Activated T-helper 1 cell treated with Interleukin-2 at 50 U/mL for 16 hours (primary cell): ENCODE results near the gene PTPRS.

Source experiments
- DNase-seq: peaks from one replicate; pipeline ENCODE4 v3.0.0-alpha.2; 2020; ENCODE audit warnings: low read depth

PTPRS gene

DNA sequence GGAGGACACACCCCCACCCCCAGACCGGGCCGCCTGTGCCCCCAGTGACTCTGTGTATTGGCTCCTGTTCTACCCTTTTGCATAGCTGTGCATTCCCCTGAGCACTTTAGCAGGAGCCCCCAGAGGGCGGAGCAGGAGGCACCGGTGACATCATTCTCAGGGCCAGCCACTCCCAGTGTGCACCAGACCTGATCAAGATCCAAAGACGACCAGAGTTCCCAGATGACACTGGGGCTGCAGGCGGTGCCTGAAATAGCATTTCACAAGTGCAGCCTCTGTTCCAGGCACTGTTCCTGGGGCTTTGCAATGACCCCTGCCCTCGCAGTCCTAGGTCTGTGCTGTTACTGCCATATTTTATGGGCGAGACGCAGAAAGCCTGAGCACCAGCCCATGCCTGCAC lies 14.5 kb upstream of the PTPRS start:
- DNase-seq: no peak

DNA sequence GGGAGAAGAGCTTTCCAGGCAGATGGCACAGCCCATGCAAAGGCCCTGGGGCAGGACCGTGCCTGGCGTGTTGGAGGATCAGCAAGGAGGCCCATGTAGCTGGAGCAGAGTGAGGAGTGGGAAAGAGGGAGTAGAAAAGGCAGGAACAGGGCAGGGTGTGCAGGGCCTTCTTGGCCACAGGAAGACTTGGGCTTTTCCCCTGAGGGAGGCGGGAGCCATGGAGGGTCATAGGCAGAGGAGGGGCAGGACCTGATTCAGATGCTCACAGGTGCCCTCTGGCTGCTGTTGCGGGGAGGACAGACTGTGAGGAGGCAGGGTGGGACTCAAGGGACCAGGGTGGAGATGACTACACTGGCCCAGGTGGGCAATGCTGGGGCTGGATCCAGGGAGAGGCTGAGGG lies 13.8 kb upstream of the PTPRS start:
- no peak for DNase-seq

DNA sequence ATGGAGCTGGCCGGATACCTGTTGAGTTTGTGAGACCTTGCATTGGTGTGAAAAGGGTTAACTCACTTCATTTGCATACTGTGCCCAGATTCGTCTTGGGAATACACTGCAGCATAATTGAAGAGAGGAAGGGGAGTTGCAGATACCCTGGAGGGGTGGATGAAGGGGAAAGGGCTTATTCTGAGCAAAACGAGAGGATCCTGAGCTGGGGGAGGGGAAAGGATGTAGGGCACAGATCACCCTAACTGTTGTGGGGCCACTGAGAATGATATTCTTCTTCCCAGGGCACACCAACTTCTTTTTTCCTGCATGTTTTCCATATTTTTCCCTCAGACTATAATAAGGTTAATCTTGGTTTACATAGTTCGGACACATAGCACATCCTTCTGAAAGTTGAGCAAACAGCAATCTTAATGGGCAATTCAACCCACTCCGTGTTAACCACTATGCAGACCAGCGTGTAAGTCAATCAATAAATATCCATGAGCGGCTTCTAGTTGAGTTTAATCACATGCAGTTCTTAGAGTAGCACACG lies 11.7 kb upstream of the PTPRS start:
- DNase-seq: no peak

DNA sequence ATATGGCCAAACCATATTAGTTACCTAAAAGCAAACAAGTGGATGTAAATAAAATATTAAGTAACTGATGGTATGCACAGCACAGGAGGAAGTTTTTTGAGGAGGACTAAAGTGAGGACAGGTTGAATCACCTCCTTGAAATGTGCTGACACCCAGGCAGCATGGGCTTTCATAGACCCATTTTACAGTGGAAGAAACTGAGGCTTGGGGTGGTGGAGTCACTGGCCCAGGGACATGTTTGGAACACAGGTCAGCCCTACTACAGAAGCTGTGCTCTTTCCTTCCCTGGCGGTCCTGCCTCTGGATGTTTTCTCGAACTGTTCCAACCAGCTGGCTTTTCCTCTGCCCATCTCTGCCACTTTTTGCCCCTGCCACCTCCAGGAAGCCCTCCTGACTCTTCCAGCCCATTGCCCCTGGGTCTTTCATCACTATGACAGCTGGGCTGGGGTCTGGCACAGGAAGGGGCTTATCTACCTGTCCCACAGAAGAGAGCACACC lies 11.2 kb upstream of the PTPRS start:
- DNase-seq: no peak

DNA sequence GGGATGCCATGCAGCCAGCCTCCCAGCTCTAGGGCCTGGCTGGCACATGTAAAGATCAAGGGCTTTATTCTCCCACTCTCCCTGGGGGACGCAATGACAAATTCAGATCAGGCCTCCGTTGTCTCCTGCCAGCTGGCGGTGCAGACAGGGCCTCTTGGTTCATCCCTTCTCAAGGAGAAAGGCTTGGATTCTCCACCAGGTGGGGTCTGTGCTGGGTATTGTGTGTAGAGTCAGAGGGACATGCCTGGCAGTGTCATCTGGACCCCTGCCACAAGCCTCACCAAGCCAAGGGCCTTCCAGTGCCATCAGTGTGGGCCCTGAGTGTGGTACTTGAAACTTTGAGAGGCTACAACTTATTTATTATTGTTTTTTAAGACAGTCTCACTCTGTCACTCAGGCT lies 8.4 kb upstream of the PTPRS start:
- DNase-seq: no peak

DNA sequence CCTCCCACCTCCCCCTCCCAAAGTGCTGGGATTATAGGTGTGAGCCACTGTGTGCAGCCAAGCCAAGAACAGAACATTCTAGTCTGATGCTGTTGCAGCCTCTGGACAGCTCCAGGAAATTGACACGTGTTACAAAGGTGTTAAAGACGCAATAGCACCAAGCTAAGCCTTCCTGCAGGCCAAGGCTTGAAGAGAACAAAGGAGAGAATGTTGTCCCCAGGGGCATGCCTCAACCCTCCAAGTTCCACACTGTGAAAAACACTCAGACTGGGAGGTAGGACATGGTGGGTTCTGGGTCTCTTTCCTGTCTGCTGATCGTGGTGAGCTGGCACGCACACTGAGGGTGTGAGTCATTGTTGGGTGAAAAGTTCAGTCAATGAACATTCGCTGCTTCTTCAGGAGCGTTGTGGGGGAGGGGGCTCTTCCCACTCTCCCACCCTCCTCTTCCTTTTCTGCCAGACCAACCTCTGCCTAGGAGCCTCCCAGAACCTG lies 5.3 kb upstream of the PTPRS start:
- DNase-seq: no peak

DNA sequence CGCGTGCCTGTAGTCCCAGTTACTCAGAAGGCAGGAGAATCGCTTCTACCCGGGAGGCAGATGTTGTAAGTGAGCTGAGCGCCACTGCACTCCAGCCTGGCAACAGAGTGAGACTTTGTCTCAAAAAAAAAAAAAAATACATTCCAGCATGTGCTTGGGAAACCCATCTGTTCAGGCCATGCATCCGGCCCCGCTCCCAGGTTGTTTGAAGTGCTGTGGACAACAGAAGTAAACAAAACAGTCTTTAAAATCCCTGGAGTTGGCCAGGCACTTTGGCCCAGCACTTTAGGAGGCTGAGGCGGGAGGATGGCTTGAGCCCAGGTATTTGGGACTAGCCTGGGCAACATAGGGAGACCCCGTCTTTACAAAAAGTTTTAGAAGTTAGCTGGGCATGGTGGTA lies 3.2 kb upstream of the PTPRS start:
- DNase-seq: no peak

DNA sequence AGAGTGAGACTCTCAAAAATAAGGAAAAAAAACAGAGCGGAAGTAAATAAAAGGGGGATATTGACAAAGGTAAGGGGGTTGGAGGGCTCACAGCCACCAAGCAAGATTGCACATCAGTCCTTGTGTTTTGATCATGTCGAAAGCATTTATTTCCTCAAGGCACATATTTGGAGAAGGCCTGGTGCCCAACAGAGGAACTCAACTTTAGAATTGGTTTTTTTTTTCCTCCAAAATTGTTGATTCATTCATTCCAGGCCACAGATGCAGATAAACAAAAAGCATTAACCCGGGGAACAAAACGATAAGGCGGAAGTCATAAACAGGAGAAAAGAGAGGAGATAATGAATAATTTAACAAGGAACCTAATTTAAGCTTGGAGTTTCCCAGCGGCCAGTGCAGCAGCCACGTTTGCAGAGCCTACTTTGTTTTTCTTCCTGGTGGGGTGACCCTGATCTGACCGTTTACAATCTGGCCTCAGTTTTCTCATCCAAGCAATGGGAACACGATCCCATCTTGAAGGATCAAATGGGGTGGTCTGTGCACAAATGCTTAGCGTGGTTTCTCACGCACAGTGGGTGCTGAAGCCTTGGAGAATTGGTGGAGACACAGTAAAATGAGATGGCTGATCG lies 2.1 kb upstream of the PTPRS start:
- no peak for DNase-seq

DNA sequence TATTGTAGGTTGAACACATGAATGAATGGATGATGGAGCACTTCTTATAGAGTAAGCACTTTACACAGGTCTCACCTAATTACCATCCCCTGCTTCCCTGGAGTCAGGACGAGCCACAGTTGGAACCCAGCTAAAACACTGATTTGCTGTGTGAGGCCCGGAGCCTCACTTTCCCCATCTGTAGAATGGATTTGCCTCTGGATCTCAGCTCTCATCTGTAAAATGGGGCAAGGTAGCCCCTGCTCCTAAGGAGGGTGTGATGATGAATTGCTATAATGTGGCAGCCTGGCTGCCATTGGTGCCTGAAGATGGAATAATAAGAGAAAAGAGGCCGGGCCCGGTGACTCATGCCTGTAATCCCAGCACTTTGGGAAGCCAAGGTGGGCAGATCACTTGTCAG lies 1.4 kb upstream of the PTPRS start:
- DNase-seq: no peak

DNA sequence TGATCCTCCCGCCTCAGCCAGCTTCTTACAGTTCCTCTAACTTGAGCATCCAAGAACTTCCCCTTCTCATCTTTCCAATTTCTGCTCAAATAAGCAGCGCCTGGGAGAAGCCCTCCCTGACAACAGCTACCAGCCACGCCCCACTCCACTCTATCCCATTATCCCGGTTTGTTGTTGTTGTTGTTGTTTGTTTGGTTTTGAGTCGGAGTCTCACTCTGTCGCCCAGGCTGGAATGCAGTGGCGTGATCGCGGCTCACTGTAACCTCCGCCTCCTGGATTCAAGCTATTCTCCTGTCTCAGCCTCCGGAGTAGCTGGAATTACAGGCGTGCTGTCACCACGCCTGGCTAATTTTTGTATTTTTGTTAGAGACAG lies 822 bp upstream of the PTPRS start:
- no peak for DNase-seq

DNA sequence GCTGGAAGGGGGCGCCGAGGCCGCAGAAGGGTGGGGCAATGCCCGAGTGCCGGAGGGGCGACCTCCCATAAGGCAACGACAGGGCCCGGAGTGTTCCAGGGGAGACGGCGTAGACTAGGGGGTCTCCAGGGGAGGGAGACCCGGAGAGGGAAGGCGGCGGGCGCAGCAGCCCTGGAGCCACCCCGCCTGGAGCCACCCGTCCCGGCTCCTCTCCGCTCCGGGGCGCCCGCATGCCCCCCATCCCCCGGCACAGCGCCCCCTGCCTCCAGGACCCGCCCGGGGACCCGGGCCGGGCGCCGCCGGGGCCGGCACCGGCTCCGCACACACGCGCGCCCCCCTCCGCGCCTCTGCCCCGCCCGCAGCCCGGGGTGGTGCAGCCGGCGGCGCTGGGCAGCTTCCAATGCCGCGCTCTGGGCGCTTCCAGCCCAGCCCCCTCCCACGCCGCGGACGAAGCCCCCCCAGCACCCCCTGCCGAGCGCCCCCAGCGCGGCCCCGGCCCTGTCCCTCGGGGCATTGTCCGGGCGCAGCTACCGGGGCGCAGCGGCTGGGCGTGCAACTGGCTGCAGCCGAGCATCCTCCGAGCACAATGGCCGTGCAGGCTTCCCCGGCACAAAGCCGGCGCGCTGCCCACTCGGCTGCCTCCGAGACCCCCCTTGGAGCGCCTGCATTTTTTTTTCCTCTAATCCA lies 519 bp downstream of the PTPRS start:
- DNase-seq: no peak

DNA sequence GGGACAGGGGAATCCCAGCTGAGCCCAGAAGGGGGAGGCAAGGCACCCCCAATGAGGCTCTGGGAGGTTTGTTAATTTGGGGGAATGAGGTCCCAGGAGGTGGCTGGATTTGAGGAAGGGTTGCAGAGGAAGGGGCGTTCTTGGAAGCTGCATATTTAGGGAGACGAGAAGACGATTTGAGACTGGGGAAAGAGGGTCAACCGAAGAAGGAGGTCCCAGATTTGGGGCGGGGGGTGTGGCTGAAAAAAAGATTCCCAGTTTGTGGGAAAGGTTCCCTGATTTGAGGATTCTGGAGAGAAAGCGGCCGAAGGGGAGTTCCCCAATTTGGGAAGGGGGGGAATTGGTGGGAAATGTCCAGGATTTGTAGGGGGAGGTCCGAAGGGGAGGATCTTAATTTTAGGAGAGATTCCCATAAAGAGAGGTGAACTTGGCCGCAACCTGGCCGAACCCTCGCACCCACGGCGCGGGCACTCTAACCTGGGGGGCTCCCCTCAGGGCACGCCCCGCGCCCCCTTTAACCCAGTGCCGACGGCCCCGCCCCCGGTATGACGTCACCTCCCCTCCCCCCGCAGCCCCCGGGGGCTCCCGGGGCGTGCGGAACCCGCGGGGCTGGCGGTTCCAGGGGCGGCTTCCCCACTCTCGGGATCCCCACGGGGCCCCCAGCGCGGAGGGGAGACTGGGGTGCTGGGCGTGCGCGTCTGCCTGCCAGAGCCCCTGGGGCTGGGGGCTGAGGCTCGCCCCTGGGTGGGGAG lies 1.2 kb downstream of the PTPRS start:
- no peak for DNase-seq

DNA sequence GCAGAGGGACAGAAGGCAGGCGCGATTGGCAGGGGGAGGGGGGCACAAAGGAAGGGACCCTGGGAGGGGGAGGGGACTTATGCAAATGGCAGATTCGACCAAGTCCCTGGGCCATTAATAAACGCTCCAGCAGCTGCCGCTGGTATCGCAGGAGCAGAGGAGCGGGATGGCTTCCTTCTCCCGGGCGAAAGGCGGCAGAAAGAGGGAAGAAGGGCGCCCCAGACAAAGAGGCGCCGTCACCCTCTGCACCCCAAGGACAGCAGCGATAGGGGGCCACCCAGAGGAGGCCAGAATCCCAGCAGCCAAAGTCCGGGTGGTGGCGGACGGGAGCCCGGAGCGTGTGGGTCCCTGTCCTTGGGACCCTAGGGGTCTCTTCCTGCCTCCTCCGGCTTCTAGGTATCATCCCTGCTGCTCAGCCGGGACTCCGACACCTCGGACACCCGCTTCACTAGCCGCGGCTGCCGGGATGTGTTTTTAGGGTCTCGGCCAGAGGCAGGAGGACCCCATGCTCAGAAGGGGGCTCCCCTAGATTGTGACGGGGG lies 1.9 kb downstream of the PTPRS start:
- DNase-seq: no peak

DNA sequence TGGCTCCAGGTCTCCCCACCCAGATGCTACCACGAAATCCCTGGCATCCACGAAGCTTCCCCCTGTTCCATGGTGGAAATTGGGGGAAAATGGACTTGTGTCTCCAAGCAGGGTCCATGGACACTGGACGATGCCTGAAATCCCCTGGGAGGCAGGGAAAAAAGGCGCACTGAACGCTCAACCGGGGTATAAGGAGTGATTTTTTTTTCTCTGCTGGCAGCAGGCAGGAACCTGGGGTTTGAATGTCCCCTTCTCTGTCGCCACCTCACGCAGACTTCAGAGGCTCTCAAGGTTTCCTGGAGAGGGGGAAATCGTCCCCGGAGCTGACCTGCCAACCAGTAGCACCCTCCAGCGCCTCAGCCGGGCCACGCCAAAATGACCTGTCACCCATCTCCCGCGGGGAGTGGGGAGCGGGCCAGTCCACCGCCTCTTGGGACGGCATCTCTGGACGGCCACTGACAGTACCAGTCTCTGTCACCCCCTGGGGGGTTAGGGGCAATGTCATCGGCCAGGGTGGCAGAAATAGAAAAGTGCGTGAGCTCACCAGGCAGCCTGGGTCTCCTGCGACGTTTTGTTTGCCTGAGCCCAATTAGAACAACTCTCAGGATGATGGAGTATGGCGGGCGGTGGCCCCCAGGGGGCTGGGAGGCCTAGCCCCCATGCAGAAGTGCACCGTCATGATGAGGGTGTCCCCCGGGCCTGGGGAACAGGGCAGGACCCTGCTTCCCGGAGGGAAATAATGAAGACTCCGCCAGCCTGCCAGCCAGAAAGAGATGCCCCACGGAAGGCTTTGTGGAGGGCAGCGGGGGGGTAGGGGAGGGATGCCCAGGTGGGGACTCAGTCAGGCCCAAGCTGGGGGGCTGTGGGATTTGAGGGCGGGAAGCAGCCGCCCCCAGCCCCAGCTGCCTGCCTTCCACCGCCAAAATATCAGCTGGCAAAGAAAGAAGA lies 2.6 kb downstream of the PTPRS start:
- DNase-seq: no peak

DNA sequence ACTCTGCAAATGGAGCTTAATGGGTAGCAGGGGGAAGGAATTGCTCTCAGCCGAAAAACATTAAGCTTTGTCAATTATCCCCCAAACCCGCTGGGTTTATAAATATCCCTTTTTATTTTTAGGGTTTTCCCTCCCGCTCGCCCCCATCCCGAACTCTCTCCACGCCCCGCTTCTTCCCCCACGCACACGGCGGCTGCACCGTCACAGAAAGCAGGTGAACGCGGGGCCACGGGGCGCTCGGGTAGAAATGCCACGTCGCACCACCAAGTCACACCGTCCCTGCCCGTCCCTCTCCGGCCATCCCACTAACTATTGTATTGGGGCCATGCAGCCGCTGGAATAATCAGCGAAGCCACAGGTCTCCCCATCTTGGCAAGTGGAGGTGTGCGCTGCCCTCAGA lies 3.5 kb downstream of the PTPRS start:
- no peak for DNase-seq

DNA sequence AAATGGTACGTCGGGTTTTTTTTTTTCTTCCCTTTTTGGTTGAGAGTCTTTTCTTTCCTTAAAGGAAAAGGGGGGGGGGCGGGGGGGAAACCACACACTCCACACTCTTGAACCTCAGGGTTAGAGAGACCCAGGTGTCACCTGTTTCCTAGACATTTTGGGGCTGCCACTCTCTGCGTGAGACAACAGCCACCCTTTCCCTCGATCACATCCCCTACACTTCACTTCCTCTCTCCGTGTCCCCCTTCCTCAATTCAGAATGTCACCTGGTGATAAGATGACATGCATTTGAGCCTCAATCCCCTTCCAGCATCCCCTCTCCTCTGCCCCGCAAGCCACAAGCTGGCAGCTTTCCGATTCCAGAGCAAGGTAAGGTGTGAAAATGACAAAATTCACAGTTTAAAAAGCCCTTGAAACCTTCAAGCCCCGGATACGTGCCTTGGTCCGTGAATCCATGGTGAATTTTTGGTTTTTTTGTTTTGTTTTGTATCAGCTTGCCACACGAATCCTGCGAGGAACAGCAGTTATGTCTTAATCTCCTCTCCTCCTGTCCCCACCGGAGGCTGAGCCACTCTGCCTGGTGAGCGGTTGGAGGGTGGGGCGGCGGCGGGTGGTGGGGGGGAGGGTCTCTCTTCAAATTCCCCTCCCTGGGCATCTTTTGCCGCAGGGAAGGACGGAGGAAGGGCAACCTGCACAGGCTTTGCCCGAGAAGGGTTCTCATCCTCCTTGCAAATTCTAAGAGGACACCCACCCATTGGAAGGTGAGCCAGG lies 4.2 kb downstream of the PTPRS start:
- DNase-seq: no peak

DNA sequence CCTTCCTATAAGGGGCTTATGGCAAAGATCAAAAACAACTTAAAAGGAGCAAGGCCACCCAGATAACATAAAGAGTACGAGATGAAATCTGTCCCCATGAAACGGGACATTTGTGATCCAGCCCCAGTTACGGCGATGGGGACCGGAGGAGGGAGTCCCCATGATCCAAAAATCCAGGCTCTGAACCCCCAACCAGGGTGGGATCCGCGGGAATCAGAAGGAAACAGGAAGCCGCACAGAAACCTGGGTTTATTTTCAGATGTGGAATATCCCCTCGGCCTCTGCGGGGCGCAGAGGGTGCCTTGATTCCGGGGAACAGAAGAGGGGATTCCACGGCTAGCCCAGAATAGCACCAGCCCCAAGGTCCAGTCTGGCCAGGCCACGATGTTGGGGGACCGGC lies 5.0 kb downstream of the PTPRS start:
- DNase-seq: no peak

DNA sequence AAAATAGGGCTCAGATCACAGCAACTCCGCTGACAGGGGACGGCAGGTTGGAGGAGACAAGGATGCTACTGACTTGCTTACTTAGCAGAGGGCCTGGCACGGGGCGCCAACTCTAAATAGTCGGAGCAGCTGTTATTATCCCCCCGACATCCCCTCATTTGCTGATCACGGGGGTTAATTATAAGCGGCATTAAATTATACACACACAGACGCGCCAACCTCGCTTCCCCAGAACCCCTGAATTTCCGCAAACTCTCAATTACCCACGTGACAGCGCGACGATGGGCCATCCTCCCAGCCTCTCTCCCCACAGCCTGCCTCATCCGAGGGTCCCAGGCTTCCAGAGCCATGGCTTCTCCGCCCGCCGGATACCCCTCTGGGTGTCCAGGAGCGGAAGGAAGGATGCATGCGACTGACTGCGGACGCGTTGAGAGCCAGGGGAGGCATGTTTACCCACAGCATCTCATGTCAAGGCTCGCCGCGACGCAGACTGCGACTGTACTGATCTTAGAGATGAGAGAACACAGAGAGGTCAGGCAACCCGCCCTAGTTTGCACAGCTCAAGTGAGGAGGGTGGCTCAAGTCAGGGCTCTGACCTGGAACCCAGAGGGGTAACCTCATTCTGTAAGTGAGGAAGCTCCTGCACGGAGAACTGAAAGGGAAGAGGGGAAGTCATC lies 5.7 kb downstream of the PTPRS start:
- DNase-seq: no peak

DNA sequence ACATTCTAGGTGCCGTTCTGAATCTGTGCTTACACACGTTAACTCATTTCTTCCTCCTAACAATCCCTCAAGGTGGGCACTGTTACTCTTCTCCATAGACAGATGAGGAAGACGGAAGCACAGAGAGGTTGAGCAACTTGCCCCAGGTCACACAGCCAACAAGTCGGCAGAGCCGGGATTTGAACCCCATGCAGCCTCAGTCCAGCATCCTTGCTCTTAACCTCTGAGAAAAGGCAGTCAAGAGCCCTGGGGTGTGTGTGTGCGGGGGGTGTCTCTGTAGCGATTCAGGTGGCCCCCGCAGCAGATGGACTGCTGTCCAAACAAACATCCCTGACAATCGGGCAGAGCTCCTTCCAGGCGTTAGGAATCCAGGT lies 6.3 kb downstream of the PTPRS start:
- no peak for DNase-seq
